HepG2 (cell line): ENCODE results near the gene ICE2. TPM values are rescaled to one million over a fixed set of nuclear protein-coding genes. Genes with fewer than 3 reads are reported as not detected.

Source experiments
- ATAC-seq: fragments of 200-7000 bp; cut with Tn5 transposase; 3 replicates; pipeline ENCODE4 v1.9.1; 2020; ENCODE audit warnings: mild to moderate bottlenecking, moderate library complexity
- BruUV-seq: library from RNA; stranded (reverse); fragments of 400-500 nt; replicated peaks from 2 replicates; lab custom pipeline; 2021; lab: Mats Ljungman, UMichigan
- CTCF ChIA-PET: fragments of 300-600 bp; formaldehyde crosslinking; extraction: SDS; loops from one replicate; lab custom pipeline; 2021; ENCODE audit warnings: low total read pairs, inconsistent platforms, low intra/inter-chr PET ratio; lab: Yijun Ruan, JAX
- POLR2A ChIA-PET: fragments of 350-600 bp; sonication (Branson Sonifier 250); formaldehyde crosslinking; loops from one replicate; lab custom pipeline; 2020; ENCODE audit warnings: antibody characterized with exemption, inconsistent platforms; lab: Yijun Ruan, JAX
- DNase-seq: peaks from one replicate; pipeline ENCODE4 v3.0.0-alpha.2; 2015; ENCODE audit warnings: low spot score
- FAIRE-seq: peaks from 3 replicates; lab custom pipeline; 2011; peaks lifted over from hg19 to GRCh38; lab: Jason Lieb, UNC
- H2AFZ ChIP-seq: one replicate; pipeline ENCODE4 v1.6.1; 2011; ENCODE audit warnings: low read length, inconsistent platforms
- H3K27ac ChIP-seq: fragments of 300-600 bp; 3 replicates; pipeline ENCODE4 v1.8.0; 2011; ENCODE audit warnings: mixed run types, mild to moderate bottlenecking, mixed read lengths, low read length, inconsistent platforms; ENCODE audit not compliant: insufficient read depth; ENCODE audit errors: extremely low read length
- H3K27me3 ChIP-seq, 2 experiments: fragments of 200-600 bp in 1 of 2; 2 replicates in 1 of 2; 3 replicates in 1 of 2; pipeline versions ENCODE4 v1.6.0 to v1.8.0; 2011; ENCODE audit warnings: low read length in 2 of 2, mild to moderate bottlenecking in 2 of 2, moderate library complexity in 2 of 2, inconsistent platforms in 1 of 2; ENCODE audit not compliant: insufficient read depth in 2 of 2, control insufficient read depth in 1 of 2
- H3K36me3 ChIP-seq, 2 experiments: fragments of 200-600 bp in 1 of 2; replicated peaks in 1 of 2; 2 replicates in 1 of 2; 3 replicates in 1 of 2; pipeline versions ENCODE4 v1.5.1 to v1.8.0; 2011; ENCODE audit warnings: low read length in 2 of 2, inconsistent platforms in 1 of 2; ENCODE audit not compliant: insufficient read depth in 2 of 2, control insufficient read depth in 1 of 2
- H3K4me1 ChIP-seq: 2 replicates; pipeline ENCODE4 v1.5.1; 2012; ENCODE audit warnings: low read length, inconsistent platforms; ENCODE audit not compliant: insufficient read depth
- H3K4me2 ChIP-seq: 2 replicates; pipeline ENCODE4 v1.6.0; 2011; ENCODE audit warnings: low read depth, low read length, inconsistent platforms
- H3K4me3 ChIP-seq, 3 experiments: fragments of 200-600 bp in 1 of 3; sonication (generic), shearing (Covaris generic) in 1 of 3; replicated peaks in 1 of 3; 2 replicates each; pipeline ENCODE4 v1.5.1; 2011 to 2016; ENCODE audit warnings: low read length in 3 of 3, inconsistent platforms in 2 of 3, low read depth in 2 of 3, mild to moderate bottlenecking in 2 of 3, control low read depth in 1 of 3, mixed read lengths in 1 of 3; ENCODE audit not compliant: insufficient read depth in 1 of 3
- H3K79me2 ChIP-seq: one replicate; pipeline ENCODE4 v1.6.1; 2011; ENCODE audit warnings: low read length, inconsistent platforms; ENCODE audit not compliant: insufficient read depth
- H3K9ac ChIP-seq: 2 replicates; pipeline ENCODE4 v1.6.0; 2011; ENCODE audit warnings: mild to moderate bottlenecking, low read depth, low read length, inconsistent platforms; ENCODE audit not compliant: insufficient read depth
- H3K9me3 ChIP-seq: 2 replicates; pipeline ENCODE4 v1.5.1; 2012; ENCODE audit warnings: mild to moderate bottlenecking, low read length
- H4K20me1 ChIP-seq: 2 replicates; pipeline ENCODE4 v1.6.0; 2011; ENCODE audit warnings: inconsistent platforms, mild to moderate bottlenecking, low read length, moderate library complexity; ENCODE audit not compliant: insufficient read depth
- CAMTA2 ChIP-seq: sonication (generic); formaldehyde crosslinking; IDR thresholded peaks from 2 replicates; pipeline ENCODE4 v1.4.0; 2020; ENCODE audit warnings: mild to moderate bottlenecking, missing genetic modification reagents, borderline replicate concordance
- DMAP1 ChIP-seq: IDR thresholded peaks from 2 replicates; pipeline ENCODE4 v1.6.1; 2016
- GABPA ChIP-seq, 2 experiments: IDR thresholded peaks; 2 replicates each; pipeline ENCODE4 v1.6.1; 2011 to 2016; ENCODE audit warnings: low read depth in 2 of 2, low read length in 1 of 2, missing biosample characterization in 1 of 2, missing genetic modification characterization in 1 of 2
- MAX ChIP-seq: IDR thresholded peaks from 2 replicates; pipeline ENCODE4 v1.6.1; 2012; ENCODE audit warnings: inconsistent platforms
- MIER3 ChIP-seq: IDR thresholded peaks from 2 replicates; pipeline ENCODE4 v1.6.1; 2016; ENCODE audit warnings: missing compliant biosample characterization, borderline replicate concordance
- MLLT10 ChIP-seq: sonication (generic); formaldehyde crosslinking; IDR thresholded peaks from 2 replicates; pipeline ENCODE4 v1.4.0; 2020; ENCODE audit warnings: missing genetic modification reagents
- PAWR ChIP-seq: sonication (generic); formaldehyde crosslinking; IDR thresholded peaks from 2 replicates; pipeline ENCODE4 v1.4.0; 2020; ENCODE audit warnings: missing genetic modification reagents, mild to moderate bottlenecking, borderline replicate concordance
- PHF21A ChIP-seq: sonication (generic); formaldehyde crosslinking; IDR thresholded peaks from 2 replicates; pipeline ENCODE4 v1.5.0; 2020; ENCODE audit warnings: mild to moderate bottlenecking, missing genetic modification reagents
- SAP130 ChIP-seq: IDR thresholded peaks from 2 replicates; pipeline ENCODE4 v1.6.1; 2016; ENCODE audit warnings: low read depth
- SSRP1 ChIP-seq: IDR thresholded peaks from 2 replicates; pipeline ENCODE4 v1.6.1; 2016; ENCODE audit warnings: control low read depth
- TAF15 ChIP-seq: fragments of 200-400 bp; formaldehyde crosslinking; IDR thresholded peaks from one replicate; pipeline ENCODE4 v1.6.1; 2018; ENCODE audit warnings: mild to moderate bottlenecking, low read depth, low read length; ENCODE audit not compliant: poor library complexity, severe bottlenecking
- TOE1 ChIP-seq: sonication (generic); formaldehyde crosslinking; IDR thresholded peaks from 2 replicates; pipeline ENCODE4 v1.4.0; 2020; ENCODE audit warnings: mild to moderate bottlenecking, missing genetic modification reagents
- ZFAT ChIP-seq: sonication (generic); formaldehyde crosslinking; conservative IDR thresholded peaks from 2 replicates; pipeline ENCODE4 v1.8.1; 2023; ENCODE audit warnings: missing genetic modification reagents, inconsistent platforms
- ZNF572 ChIP-seq: sonication (generic); formaldehyde crosslinking; IDR thresholded peaks from 2 replicates; pipeline ENCODE4 v1.5.1; 2020; ENCODE audit warnings: mild to moderate bottlenecking, missing genetic modification reagents
- WGBS: methylation state at CpG from one replicate; pipeline ENCODE4 v1.1.6; 2017; ENCODE audit warnings: low lambda C conversion rate; 5-methylcytosine and 5-hydroxymethylcytosine counted together
- in situ Hi-C: cut with HindIII; loops from 2 replicates; pipeline ENCODE4 v1.10.0; 2017; ENCODE audit warnings: low pct_unique_long_range_greater_than_20kb; ENCODE audit not compliant: extremely low pct_ligation_motif_present
- intact Hi-C: fragments of 100-400 bp; cut with micrococcal nuclease; formaldehyde crosslinking; loops from one replicate; pipeline ENCODE4 v1.10.0; 2022; ENCODE audit not compliant: unreplicated experiment
- polyA plus RNA-seq, 8 experiments: library from polyadenylated mRNA; depleted of rRNA in 3 of 8; stranded (reverse) in 7 of 8; unstranded in 1 of 8; fragments of >200 nt; fragmentation: Illumina TruSeq in 4 of 8; extraction: Trizol in 4 of 8; gene quantifications; 2 replicates each; pipeline versions ENCODE4 v1.2.1 to v1.2.3, GENCODE V29; 2011 to 2016; ENCODE audit warnings: low read depth in 4 of 8, missing spikeins in 1 of 8, mixed read lengths in 1 of 8; ENCODE audit not compliant: insufficient read depth in 1 of 8
- total RNA-seq, 5 experiments: library from RNA; depleted of rRNA; stranded (reverse); fragments of >200 nt; fragmentation: Illumina TruSeq; extraction: Trizol; gene quantifications; 2 replicates each; pipeline ENCODE4 v1.2.3, GENCODE V29; 2016; ENCODE audit warnings: low read depth in 1 of 5

ICE2 gene
- total and polyA plus RNA-seq, 2 of the 13 experiments (the other 11 are each of a cell fraction or from before 2014, with no cell fraction given), result 24.8 to 26.4 TPM

- no TSS peak for BruUV-seq
- H4K20me1 ChIP-seq, result no peaks in the 10 kb centered on the region
- peak overlapping the region; percentile 66 for H3K9ac ChIP-seq
- peak overlapping the region; percentile 93 for H3K27ac ChIP-seq
- H3K4me3 ChIP-seq, result peak overlapping the region in 1 of 3 experiments; percentile 3; a peak in 1 of 6 replicates
- H3K27me3 ChIP-seq, result no peaks in the 10 kb centered on the region
- peak overlapping the region; percentile 44; the same call in 1 of the 2 replicates for H3K4me2 ChIP-seq
- FAIRE-seq, result no peak
- no peak for ATAC-seq
- H3K79me2 ChIP-seq, result peaks cover 37% of the 10 kb centered on the region
- H3K9me3 ChIP-seq, result no peaks in the 10 kb centered on the region
- ChIA-PET POLR2A (interaction anchor here (1.3 to 5.2 kb wide), 9 partner anchors 10 to 104 kb away, joined by 4 to 117 read pairs (median 10); partner anchors contain the start of gene ICE2), CTCF (no interaction called here)
- in situ Hi-C loops, result no loop called here
- H3K36me3 ChIP-seq, result peaks cover 3 to 41% of the 10 kb centered on the region in 2 experiments; a peak in 4 of 5 replicates
- H3K4me1 ChIP-seq, result peaks cover 95% of the 10 kb centered on the region
- H2AFZ ChIP-seq, result no peak overlapping the region
- WGBS, result 91% methylated on average over 5 of the region's 5 CpGs
- TF ChIP-seq SSRP1 (CRISPR knock-in tag) (no peak), MLLT10 (no peak), TOE1 (CRISPR knock-in tag) (no peak), DMAP1 (no peak), SAP130 (CRISPR knock-in tag) (no peak), MAX (no peak), CAMTA2 (CRISPR knock-in tag) (no peak), TAF15 (no peak), GABPA (IDR thresholded peaks at IDR 0.05; ENCODE audit: low read depth, low read length) (no peak), GABPA (CRISPR knock-in tag; IDR thresholded peaks at IDR 0.05; ENCODE audit: low read depth) (no peak), PHF21A (CRISPR knock-in tag) (no peak), PAWR (CRISPR knock-in tag) (no peak), MIER3 (no peak), ZNF572 (CRISPR knock-in tag) (no peak), ZFAT (CRISPR knock-in tag) (no peak)
- TF ChIP-seq, all 625 proteins: peak for 0
- intact Hi-C loops, result no loop called here
- DNase-seq, result no peak
Observed at GRCh38 chr15:60375306-60375705, 103.6 kb downstream of the ICE2 start.
